Measurements from ENCODE around the gene AIM2. TPM values are rescaled to one million over a fixed set of nuclear protein-coding genes. Genes with fewer than 3 reads are reported as not detected.

The AIM2 gene
- total RNA-seq, 4 donors from 2014 or later: 1.5 to 170 (median 6.4) TPM

- no peak overlapping the region for H3K4me3 ChIP-seq
- no peak for DNase-seq
- H3K27ac ChIP-seq: no peak overlapping the region
- H3K4me1 ChIP-seq: no peaks in the 10 kb centered on the region
- H3K9me3 ChIP-seq: no peaks in the 10 kb centered on the region
- no peaks in the 10 kb centered on the region for H3K36me3 ChIP-seq
- TF ChIP-seq, protein P1, sequence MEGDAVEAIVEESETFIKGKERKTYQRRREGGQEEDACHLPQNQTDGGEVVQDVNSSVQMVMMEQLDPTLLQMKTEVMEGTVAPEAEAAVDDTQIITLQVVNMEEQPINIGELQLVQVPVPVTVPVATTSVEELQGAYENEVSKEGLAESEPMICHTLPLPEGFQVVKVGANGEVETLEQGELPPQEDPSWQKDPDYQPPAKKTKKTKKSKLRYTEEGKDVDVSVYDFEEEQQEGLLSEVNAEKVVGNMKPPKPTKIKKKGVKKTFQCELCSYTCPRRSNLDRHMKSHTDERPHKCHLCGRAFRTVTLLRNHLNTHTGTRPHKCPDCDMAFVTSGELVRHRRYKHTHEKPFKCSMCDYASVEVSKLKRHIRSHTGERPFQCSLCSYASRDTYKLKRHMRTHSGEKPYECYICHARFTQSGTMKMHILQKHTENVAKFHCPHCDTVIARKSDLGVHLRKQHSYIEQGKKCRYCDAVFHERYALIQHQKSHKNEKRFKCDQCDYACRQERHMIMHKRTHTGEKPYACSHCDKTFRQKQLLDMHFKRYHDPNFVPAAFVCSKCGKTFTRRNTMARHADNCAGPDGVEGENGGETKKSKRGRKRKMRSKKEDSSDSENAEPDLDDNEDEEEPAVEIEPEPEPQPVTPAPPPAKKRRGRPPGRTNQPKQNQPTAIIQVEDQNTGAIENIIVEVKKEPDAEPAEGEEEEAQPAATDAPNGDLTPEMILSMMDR (IDR thresholded peaks at IDR 0.05): no peak
- no peak for TF ChIP-seq POLR2A (IDR thresholded peaks at IDR 0.05)
- no peaks in the 10 kb centered on the region for H3K27me3 ChIP-seq
Measured at GRCh38 chr1:159084867-159085266, 8.3 kb upstream of the AIM2 start.

GRCh38 chr1:159084152-159084551 lies 7.6 kb upstream of the AIM2 start:
- Histone ChIP-seq H3K4me3 (no peak overlapping the region), H3K9me3 (no peaks in the 10 kb centered on the region), H3K27me3 (no peaks in the 10 kb centered on the region), H3K4me1 (no peaks in the 10 kb centered on the region), H3K27ac (no peak overlapping the region), H3K36me3 (no peaks in the 10 kb centered on the region)
- TF ChIP-seq POLR2A (IDR thresholded peaks at IDR 0.05): no peak
- TF ChIP-seq, protein P1 (IDR thresholded peaks at IDR 0.05): no peak
- DNase-seq: no peak

DNA sequence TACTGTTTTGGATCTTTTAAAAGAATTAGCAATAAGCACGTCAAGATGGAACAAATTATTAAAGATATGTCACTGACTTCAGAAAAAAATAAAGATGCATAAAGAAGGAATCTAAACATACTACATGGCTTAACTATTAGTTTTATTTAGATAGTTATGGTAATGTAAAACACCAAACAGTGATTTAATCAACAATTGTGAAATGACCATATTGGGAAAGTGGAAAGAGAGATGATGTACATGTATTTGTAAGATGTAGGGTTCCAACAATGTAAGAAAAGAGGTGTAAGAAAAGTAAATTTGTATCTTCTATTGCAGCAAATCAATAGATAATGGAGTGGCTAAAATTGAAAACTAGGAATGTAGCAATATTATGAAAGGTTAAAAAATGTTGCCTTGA lies 6.4 kb upstream of the AIM2 start:
- Histone ChIP-seq H3K4me3 (no peak overlapping the region), H3K27me3 (no peaks in the 10 kb centered on the region), H3K4me1 (no peaks in the 10 kb centered on the region), H3K27ac (no peak overlapping the region), H3K9me3 (no peaks in the 10 kb centered on the region), H3K36me3 (no peaks in the 10 kb centered on the region)
- no peak for TF ChIP-seq POLR2A (IDR thresholded peaks at IDR 0.05)
- TF ChIP-seq, protein P1 (IDR thresholded peaks at IDR 0.05): no peak
- no peak for DNase-seq

DNA sequence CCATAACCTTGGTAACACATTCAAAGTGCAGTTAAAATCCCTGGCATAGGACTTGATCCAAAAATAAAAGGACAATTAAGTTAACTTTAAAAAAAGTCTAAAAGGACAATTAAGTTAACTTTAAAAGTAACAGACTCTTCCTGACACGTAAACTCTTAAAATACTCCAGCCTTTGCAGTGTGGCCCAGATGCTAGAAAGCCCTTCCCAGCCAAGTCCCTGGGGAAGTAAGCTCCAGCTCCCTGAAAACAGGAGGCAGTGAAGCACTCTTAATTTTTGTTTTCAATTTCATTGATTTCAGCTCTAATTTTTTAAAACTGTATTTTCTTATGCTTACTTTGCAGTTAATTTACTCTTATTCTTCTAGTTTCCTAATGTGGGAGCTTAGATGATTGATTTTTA lies 5.1 kb upstream of the AIM2 start:
- H3K27ac ChIP-seq: no peak overlapping the region
- H3K4me3 ChIP-seq: no peak overlapping the region
- H3K27me3 ChIP-seq: no peaks in the 10 kb centered on the region
- no peaks in the 10 kb centered on the region for H3K9me3 ChIP-seq
- no peak for DNase-seq
- TF ChIP-seq, protein P1 (IDR thresholded peaks at IDR 0.05): no peak
- no peak for TF ChIP-seq POLR2A (IDR thresholded peaks at IDR 0.05)
- no peaks in the 10 kb centered on the region for H3K36me3 ChIP-seq
- no peaks in the 10 kb centered on the region for H3K4me1 ChIP-seq

DNA sequence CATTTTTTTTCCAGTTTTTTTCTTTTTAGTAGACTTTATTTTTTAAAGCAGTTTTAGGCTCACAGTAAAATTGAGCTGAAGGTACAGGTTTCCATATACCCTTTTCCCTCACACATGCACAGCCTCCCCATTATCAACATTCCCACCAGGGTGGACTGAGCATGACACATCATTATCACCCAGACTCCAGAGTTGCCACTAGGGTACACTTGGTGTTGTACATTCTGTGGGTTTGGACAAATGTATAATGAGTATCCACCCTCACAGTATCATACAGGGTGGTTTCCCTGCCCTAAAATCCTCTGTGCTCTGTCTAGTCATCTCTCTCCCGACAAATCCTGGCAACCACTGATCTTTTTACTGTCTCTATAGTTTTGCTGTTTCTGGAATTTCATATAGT lies 3.0 kb upstream of the AIM2 start:
- no peaks in the 10 kb centered on the region for H3K36me3 ChIP-seq
- H3K27me3 ChIP-seq: no peaks in the 10 kb centered on the region
- no peaks in the 10 kb centered on the region for H3K4me1 ChIP-seq
- no peak overlapping the region for H3K4me3 ChIP-seq
- H3K27ac ChIP-seq: no peak overlapping the region
- no peak for DNase-seq
- TF ChIP-seq, protein P1 (IDR thresholded peaks at IDR 0.05): no peak
- no peak for TF ChIP-seq POLR2A (IDR thresholded peaks at IDR 0.05)
- no peaks in the 10 kb centered on the region for H3K9me3 ChIP-seq

Data from Peyer's patch (tissue), 4 donors.